ENCODE results near the gene MYLK4. TPM values are rescaled to one million over a fixed set of nuclear protein-coding genes. Genes with fewer than 3 reads are reported as not detected.

MYLK4 gene
- total and polyA plus RNA-seq, 4 donors: 1.4 to 3.8 (median 2.5) TPM

DNA sequence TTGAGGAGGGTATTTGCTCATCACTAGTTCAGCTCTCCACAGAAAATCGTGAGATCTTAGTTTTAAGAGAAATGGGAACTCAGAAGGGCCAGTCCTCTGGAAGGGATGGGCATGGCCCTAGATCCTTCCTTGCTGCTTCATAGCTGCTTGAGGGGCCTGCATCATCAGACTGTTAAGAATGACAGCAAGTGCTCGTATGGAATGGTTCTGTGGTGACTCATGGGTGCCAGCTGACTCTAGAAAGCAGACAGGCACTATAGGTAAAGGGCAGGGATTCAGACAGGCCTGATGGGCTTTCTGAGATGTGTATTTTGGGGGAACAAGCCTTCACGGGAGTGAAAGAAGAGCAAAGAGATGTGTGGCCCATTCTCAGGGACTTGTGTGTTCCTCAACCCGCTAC lies 90.8 kb downstream of the MYLK4 start:
- Histone ChIP-seq H3K4me3 (ENCODE audit: low read depth, low read length) (no peak overlapping the region), H3K9me3 (ENCODE audit: control insufficient read depth, insufficient read depth, low read length) (no peaks in the 10 kb centered on the region), H3K27ac (ENCODE audit: low read depth, low read length) (no peak overlapping the region), H3K4me1 (ENCODE audit: control insufficient read depth, insufficient read depth, low read length) (no peaks in the 10 kb centered on the region), H3K27me3 (ENCODE audit: control insufficient read depth, insufficient read depth, low read length) (no peaks in the 10 kb centered on the region), H3K36me3 (ENCODE audit: control insufficient read depth, insufficient read depth, low read length) (no peaks in the 10 kb centered on the region)
- WGBS (ENCODE audit: insufficient coverage): 97% methylated on average over 4 of the region's 4 CpGs
- DNase-seq (ENCODE audit: low read depth in 4 of 6, low spot score in 6 of 6): no peak

DNA sequence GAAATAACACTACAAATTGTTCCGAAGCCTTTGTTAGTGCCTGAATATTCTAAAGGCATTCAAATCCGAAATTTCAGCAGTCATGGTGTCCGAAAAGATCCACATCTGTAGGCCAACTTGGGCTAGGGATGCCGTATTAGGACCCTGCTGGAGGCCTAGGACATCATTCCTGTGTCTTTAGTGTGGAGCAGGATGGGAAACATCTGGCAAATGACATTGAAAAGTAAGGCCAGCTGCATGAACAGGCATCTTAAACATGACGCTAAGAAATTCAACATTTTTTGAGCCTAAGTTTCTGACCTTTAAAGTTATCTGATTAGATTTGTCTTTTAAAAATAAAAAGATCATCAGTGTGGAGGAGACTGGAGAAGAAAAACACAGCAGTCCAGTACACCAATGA lies 91.3 kb downstream of the MYLK4 start:
- Histone ChIP-seq H3K27ac (ENCODE audit: low read depth, low read length) (no peak overlapping the region), H3K36me3 (ENCODE audit: control insufficient read depth, insufficient read depth, low read length) (no peaks in the 10 kb centered on the region), H3K4me3 (ENCODE audit: low read depth, low read length) (no peak overlapping the region), H3K4me1 (ENCODE audit: control insufficient read depth, insufficient read depth, low read length) (no peaks in the 10 kb centered on the region), H3K9me3 (ENCODE audit: control insufficient read depth, insufficient read depth, low read length) (no peaks in the 10 kb centered on the region), H3K27me3 (ENCODE audit: control insufficient read depth, insufficient read depth, low read length) (no peaks in the 10 kb centered on the region)
- 87% methylated on average over 4 of the region's 5 CpGs for whole genome bisulfite sequencing (ENCODE audit: insufficient coverage)
- DNase-seq (ENCODE audit: low read depth in 4 of 6, low spot score in 6 of 6): no peak

DNA sequence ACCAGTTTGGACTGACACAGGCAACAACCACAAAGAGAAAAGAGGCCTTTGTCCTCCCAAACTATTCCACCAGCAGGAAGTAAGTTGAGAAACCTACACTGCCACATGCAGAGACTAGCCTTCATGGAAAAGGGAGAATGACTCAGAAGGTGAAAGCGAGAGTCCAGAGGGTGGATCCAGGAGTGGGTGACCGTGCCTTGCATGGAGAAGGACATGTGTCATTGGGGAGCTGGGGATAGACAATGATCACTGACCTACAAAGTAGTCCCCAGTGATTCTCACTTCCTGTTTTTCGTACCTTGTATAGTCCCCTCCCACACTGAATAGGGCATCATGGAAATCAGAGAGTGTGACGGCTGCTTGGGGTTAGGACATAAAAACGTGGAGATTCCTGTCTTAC lies 91.9 kb downstream of the MYLK4 start:
- DNase-seq (ENCODE audit: low read depth in 4 of 6, low spot score in 6 of 6): no peak
- H3K4me1 ChIP-seq (ENCODE audit: control insufficient read depth, insufficient read depth, low read length): no peaks in the 10 kb centered on the region
- H3K4me3 ChIP-seq (ENCODE audit: low read depth, low read length): no peak overlapping the region
- no peak overlapping the region for H3K27ac ChIP-seq (ENCODE audit: low read depth, low read length)
- no peaks in the 10 kb centered on the region for H3K9me3 ChIP-seq (ENCODE audit: control insufficient read depth, insufficient read depth, low read length)
- H3K36me3 ChIP-seq (ENCODE audit: control insufficient read depth, insufficient read depth, low read length): no peaks in the 10 kb centered on the region
- WGBS (ENCODE audit: insufficient coverage): 71% methylated on average over 3 of the region's 5 CpGs
- H3K27me3 ChIP-seq (ENCODE audit: control insufficient read depth, insufficient read depth, low read length): no peaks in the 10 kb centered on the region

DNA sequence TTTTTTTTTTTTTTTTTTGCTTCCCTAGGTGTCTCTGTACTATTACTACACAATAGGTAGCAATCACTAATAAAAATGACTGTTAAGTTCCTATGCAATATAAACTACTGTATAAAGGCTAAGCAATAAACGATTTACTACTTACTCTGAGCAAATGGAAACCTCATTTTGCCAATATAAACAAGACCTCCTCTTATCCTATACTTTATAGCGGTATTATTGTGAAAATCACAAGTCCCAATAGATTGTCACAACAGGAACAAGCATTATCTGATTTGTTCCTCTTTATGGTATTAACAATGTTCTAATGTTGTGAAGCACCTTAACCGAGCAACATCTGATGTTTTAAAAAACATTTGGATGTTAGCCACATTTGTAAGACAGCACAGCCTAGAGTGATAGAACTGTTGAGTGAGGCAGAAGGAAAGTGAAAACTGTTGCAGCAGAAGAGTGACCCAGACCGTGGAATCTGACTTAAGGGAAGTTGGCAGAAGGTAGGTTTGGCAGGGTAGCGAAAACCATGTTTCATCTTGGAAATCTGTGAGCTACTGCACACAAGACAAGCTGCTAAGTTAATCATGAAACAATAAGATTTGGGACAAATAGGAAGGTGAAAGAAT lies 94.2 kb downstream of the MYLK4 start:
- Histone ChIP-seq H3K27ac (ENCODE audit: low read depth, low read length) (no peak overlapping the region), H3K4me1 (ENCODE audit: control insufficient read depth, insufficient read depth, low read length) (no peaks in the 10 kb centered on the region), H3K27me3 (ENCODE audit: control insufficient read depth, insufficient read depth, low read length) (no peaks in the 10 kb centered on the region), H3K36me3 (ENCODE audit: control insufficient read depth, insufficient read depth, low read length) (no peaks in the 10 kb centered on the region), H3K4me3 (ENCODE audit: low read depth, low read length) (no peak overlapping the region), H3K9me3 (ENCODE audit: control insufficient read depth, insufficient read depth, low read length) (no peaks in the 10 kb centered on the region)
- 50% methylated on average over 3 of the region's 5 CpGs for WGBS (ENCODE audit: insufficient coverage)
- DNase-seq (ENCODE audit: low read depth in 4 of 6, low spot score in 6 of 6): peak in 1 of 6 donors; percentile 28

DNA sequence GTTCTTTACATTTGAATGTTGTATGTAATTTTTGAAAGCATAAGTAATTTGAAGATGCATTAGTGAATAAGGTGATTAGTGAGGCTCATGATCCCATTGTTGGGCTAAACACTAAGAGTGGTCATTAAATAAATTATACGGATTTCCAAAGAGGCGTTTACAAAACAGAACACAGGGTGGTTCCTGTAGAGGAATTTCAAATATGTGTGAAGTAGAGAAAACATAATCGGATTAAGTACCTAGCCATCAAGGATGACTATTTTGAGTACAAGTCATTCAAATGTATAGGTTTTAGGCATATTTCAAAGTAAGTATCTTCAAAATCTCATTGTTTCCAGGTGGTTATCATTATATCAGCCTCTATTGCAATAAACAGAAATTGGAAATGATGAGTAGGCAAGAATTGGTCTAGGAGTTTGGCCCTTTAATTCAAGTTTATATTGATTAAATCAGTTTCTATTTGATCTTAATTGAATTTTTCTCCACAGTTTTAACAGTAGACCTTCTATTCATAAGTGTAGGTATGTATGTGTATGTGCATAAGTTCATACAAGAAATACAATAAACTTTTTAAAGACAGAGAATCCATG lies 94.8 kb downstream of the MYLK4 start:
- no peaks in the 10 kb centered on the region for H3K9me3 ChIP-seq (ENCODE audit: control insufficient read depth, insufficient read depth, low read length)
- H3K4me3 ChIP-seq (ENCODE audit: low read depth, low read length): no peak overlapping the region
- H3K27ac ChIP-seq (ENCODE audit: low read depth, low read length): no peak overlapping the region
- no peaks in the 10 kb centered on the region for H3K4me1 ChIP-seq (ENCODE audit: control insufficient read depth, insufficient read depth, low read length)
- H3K27me3 ChIP-seq (ENCODE audit: control insufficient read depth, insufficient read depth, low read length): no peaks in the 10 kb centered on the region
- DNase-seq (ENCODE audit: low read depth in 4 of 6, low spot score in 6 of 6): no peak
- WGBS (ENCODE audit: insufficient coverage): 100% methylated on average over 1 of the region's 3 CpGs
- no peaks in the 10 kb centered on the region for H3K36me3 ChIP-seq (ENCODE audit: control insufficient read depth, insufficient read depth, low read length)

DNA sequence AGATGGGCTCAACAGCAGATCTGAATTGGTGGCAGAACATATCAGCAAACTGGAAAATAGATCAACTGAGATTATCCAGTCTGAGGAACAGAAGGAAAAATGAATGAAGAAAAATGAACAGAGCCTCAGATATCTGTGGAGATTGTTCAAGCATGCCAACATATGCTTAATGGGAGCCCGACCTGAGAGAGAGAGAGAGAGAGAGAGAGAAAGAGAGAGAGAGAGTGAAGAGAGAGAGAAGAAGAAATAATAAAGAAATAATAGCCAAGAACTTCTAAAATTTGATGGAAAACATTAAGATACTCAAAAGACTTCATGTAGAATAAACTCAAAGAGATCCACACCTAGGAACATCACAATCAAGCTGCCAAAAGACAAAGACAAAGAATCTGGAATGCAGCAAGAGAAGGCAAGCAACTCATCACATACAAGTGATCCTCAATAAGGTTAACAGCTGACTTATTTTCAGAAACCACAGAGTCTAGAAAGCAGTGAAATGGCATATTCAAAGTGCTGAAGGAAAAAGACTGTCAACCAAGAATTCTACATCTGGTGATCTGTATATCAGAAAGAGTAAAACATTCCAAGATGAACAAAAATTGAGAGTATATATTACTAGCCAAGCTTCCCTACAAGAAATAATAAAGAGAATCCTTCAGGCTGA lies 97.2 kb downstream of the MYLK4 start:
- no peak for DNase-seq (ENCODE audit: low read depth in 4 of 6, low spot score in 6 of 6)
- Histone ChIP-seq H3K4me3 (ENCODE audit: low read depth, low read length) (no peak overlapping the region), H3K27ac (ENCODE audit: low read depth, low read length) (no peak overlapping the region), H3K9me3 (ENCODE audit: control insufficient read depth, insufficient read depth, low read length) (no peaks in the 10 kb centered on the region), H3K4me1 (ENCODE audit: control insufficient read depth, insufficient read depth, low read length) (no peaks in the 10 kb centered on the region), H3K27me3 (ENCODE audit: control insufficient read depth, insufficient read depth, low read length) (no peaks in the 10 kb centered on the region), H3K36me3 (ENCODE audit: control insufficient read depth, insufficient read depth, low read length) (no peaks in the 10 kb centered on the region)
- no CpG with 5 or more reads among the region's 1 CpG for WGBS (ENCODE audit: insufficient coverage)

DNA sequence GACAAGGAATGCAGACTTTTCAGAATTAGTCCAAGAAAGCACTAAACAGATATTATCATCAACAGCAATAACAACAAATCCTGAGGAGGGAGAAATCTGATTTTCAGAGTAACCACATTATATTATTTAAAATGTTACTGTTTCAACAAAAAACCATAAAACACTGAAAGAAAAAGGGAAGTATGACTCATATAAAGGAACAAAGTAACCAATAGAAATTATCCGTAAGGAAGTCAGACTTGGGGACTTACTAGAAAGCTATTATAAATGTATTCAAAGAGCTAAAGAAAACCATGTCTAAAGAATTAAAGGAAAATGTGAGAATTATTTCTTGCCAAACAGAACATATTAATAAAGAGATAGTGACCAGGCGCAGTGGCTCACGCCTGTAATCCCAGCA lies 98.1 kb downstream of the MYLK4 start:
- WGBS (ENCODE audit: insufficient coverage): no CpG with 5 or more reads among the region's 3 CpGs
- Histone ChIP-seq H3K36me3 (ENCODE audit: control insufficient read depth, insufficient read depth, low read length) (no peaks in the 10 kb centered on the region), H3K27me3 (ENCODE audit: control insufficient read depth, insufficient read depth, low read length) (no peaks in the 10 kb centered on the region), H3K4me1 (ENCODE audit: control insufficient read depth, insufficient read depth, low read length) (no peaks in the 10 kb centered on the region), H3K27ac (ENCODE audit: low read depth, low read length) (no peak overlapping the region), H3K4me3 (ENCODE audit: low read depth, low read length) (no peak overlapping the region), H3K9me3 (ENCODE audit: control insufficient read depth, insufficient read depth, low read length) (no peaks in the 10 kb centered on the region)
- no peak for DNase-seq (ENCODE audit: low read depth in 4 of 6, low spot score in 6 of 6)

DNA sequence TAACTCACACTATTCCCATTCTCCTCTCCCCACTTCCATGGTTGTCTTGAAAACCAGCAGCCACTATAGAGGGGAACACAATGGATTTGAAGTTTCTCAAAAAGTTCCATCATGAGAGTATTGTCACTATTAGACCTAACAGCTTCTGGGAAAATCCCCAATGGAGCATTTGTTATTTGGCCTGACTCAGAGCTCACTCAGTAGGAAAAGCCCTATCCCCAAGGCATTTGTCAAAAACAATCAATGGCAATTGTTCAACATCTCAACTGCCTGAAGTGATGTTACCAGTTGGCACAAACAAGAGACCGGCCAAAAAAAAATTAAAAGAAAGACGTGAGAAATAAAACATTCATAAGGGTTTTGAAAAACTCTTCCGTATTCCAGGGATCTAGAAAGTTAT lies 98.8 kb downstream of the MYLK4 start:
- Histone ChIP-seq H3K27ac (ENCODE audit: low read depth, low read length) (no peak overlapping the region), H3K4me1 (ENCODE audit: control insufficient read depth, insufficient read depth, low read length) (no peaks in the 10 kb centered on the region), H3K36me3 (ENCODE audit: control insufficient read depth, insufficient read depth, low read length) (no peaks in the 10 kb centered on the region), H3K4me3 (ENCODE audit: low read depth, low read length) (no peak overlapping the region), H3K27me3 (ENCODE audit: control insufficient read depth, insufficient read depth, low read length) (no peaks in the 10 kb centered on the region), H3K9me3 (ENCODE audit: control insufficient read depth, insufficient read depth, low read length) (no peaks in the 10 kb centered on the region)
- no peak for DNase-seq (ENCODE audit: low read depth in 4 of 6, low spot score in 6 of 6)
- WGBS (ENCODE audit: insufficient coverage): 100% methylated on average over 2 of the region's 3 CpGs

DNA sequence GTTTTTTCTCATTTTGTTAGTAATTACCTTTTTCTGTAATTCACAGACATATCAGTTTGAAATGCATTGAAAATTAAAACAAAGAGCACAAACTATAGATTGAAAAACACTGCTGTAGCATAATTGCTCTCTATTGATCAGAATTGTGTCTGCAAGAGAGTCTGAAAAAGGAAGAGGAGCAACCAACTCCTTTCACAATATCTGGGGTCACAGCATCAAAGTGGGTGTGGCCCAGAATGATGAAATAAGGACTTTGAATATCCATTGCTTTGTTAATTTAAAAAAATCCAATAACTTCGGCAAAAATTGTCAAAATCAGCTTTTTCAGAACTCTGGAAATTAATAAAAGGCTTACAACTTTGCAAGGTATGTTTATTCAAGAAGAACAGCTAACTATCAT lies 99.2 kb downstream of the MYLK4 start:
- H3K27me3 ChIP-seq (ENCODE audit: control insufficient read depth, insufficient read depth, low read length): no peaks in the 10 kb centered on the region
- H3K27ac ChIP-seq (ENCODE audit: low read depth, low read length): no peak overlapping the region
- no peak overlapping the region for H3K4me3 ChIP-seq (ENCODE audit: low read depth, low read length)
- H3K4me1 ChIP-seq (ENCODE audit: control insufficient read depth, insufficient read depth, low read length): no peaks in the 10 kb centered on the region
- no CpG with 5 or more reads among the region's 1 CpG for WGBS (ENCODE audit: insufficient coverage)
- H3K36me3 ChIP-seq (ENCODE audit: control insufficient read depth, insufficient read depth, low read length): no peaks in the 10 kb centered on the region
- DNase-seq (ENCODE audit: low read depth in 4 of 6, low spot score in 6 of 6): no peak
- no peaks in the 10 kb centered on the region for H3K9me3 ChIP-seq (ENCODE audit: control insufficient read depth, insufficient read depth, low read length)

DNA sequence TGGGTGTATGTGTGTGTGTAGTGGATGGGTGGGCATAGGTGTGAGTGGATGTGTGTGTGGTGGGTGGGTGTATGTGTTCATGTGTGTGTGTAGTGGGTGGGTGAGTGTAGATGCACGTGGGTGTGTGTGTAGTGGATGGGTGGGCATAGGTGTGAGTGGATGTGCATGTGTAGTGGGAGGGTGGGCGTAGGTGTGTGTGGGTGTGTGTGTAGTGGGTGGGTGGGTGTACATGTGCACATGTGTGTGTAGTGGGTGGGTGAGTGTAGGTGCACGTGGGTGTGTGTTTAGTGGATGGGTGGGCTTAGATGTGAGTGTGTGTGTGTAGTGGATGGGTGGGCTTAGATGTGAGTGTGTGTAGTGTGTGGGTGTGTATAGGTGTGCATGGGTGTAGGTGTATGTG lies 104.4 kb downstream of the MYLK4 start:
- no peaks in the 10 kb centered on the region for H3K4me1 ChIP-seq (ENCODE audit: control insufficient read depth, insufficient read depth, low read length)
- H3K36me3 ChIP-seq (ENCODE audit: control insufficient read depth, insufficient read depth, low read length): no peaks in the 10 kb centered on the region
- H3K27ac ChIP-seq (ENCODE audit: low read depth, low read length): no peak overlapping the region
- WGBS (ENCODE audit: insufficient coverage): 91% methylated on average over 3 of the region's 3 CpGs
- no peak overlapping the region for H3K4me3 ChIP-seq (ENCODE audit: low read depth, low read length)
- DNase-seq (ENCODE audit: low read depth in 4 of 6, low spot score in 6 of 6): no peak
- no peaks in the 10 kb centered on the region for H3K9me3 ChIP-seq (ENCODE audit: control insufficient read depth, insufficient read depth, low read length)
- H3K27me3 ChIP-seq (ENCODE audit: control insufficient read depth, insufficient read depth, low read length): no peaks in the 10 kb centered on the region
